Bronchial epithelial cell (primary cell): ENCODE results near the gene EHD1. TPM values are rescaled to one million over a fixed set of nuclear protein-coding genes. Genes with fewer than 3 reads are reported as not detected.

Experiments used
- DNase-seq: peaks from one replicate; pipeline ENCODE4 v3.0.0-alpha.2; 2010; ENCODE audit warnings: low read depth
- FAIRE-seq: peaks from 2 replicates; lab custom pipeline; 2011; peaks lifted over from hg19 to GRCh38; lab: Jason Lieb, UNC
- H3K27me3 ChIP-seq: 2 replicates; pipeline ENCODE4 v1.5.1; 2011; ENCODE audit warnings: low read length; ENCODE audit not compliant: control insufficient read depth, insufficient read depth
- H3K36me3 ChIP-seq: 2 replicates; pipeline ENCODE4 v1.5.1; 2011; ENCODE audit warnings: low read length; ENCODE audit not compliant: control insufficient read depth, insufficient read depth
- H3K4me3 ChIP-seq: 2 replicates; pipeline ENCODE4 v1.5.1; 2011; ENCODE audit warnings: mild to moderate bottlenecking, low read depth, low read length, control low read depth
- CTCF ChIP-seq: IDR thresholded peaks from 2 replicates; pipeline ENCODE4 v1.5.1; 2011; ENCODE audit warnings: mild to moderate bottlenecking, moderate library complexity, low read length, control low read depth, inconsistent platforms; ENCODE audit not compliant: insufficient read depth, severe bottlenecking
- total RNA-seq: library from RNA; depleted of rRNA; stranded (reverse); fragments of >200 nt; gene quantifications from 2 replicates; pipeline ENCODE4 v1.2.1, GENCODE V29; 2014

Gene EHD1
- total RNA-seq, 1 donor from 2014 or later = 32.9 TPM

- TF ChIP-seq CTCF = no peak
- Histone ChIP-seq H3K4me3 (no peak overlapping the region), H3K36me3 (peaks cover 8% of the 10 kb centered on the region), H3K27me3 (no peaks in the 10 kb centered on the region)
- FAIRE-seq (no peak), DNase-seq (no peak)
Observed at GRCh38 chr11:64923151-64923661, 44.8 kb upstream of the EHD1 start.

- TF ChIP-seq CTCF = no peak
- no peak for DNase-seq
Observed at GRCh38 chr11:64921384-64921783, 43.0 kb upstream of the EHD1 start.

GRCh38 chr11:64920124-64920523 lies 41.7 kb upstream of the EHD1 start:
- DNase-seq = no peak
- no peak for FAIRE-seq
- Histone ChIP-seq H3K27me3 (no peaks in the 10 kb centered on the region), H3K36me3 (no peaks in the 10 kb centered on the region), H3K4me3 (no peak overlapping the region)
- TF ChIP-seq CTCF = no peak

More at GRCh38 chr11:64921384-64921783, 43.0 kb upstream of the EHD1 start:
- no peaks in the 10 kb centered on the region for H3K27me3 ChIP-seq
- FAIRE-seq = no peak
- H3K4me3 ChIP-seq = no peak overlapping the region
- H3K36me3 ChIP-seq = no peaks in the 10 kb centered on the region

- Histone ChIP-seq H3K27me3 (no peaks in the 10 kb centered on the region), H3K36me3 (no peaks in the 10 kb centered on the region), H3K4me3 (no peak overlapping the region)
- DNase-seq (no peak), FAIRE-seq (no peak)
- no peak for TF ChIP-seq CTCF
Observed at GRCh38 chr11:64919627-64920026, 41.2 kb upstream of the EHD1 start.

- Histone ChIP-seq H3K27me3 (no peaks in the 10 kb centered on the region), H3K36me3 (peaks cover 14% of the 10 kb centered on the region), H3K4me3 (peak overlapping the region; percentile 29)
- TF ChIP-seq CTCF = no peak
- DNase-seq = peak; percentile 25
- FAIRE-seq = no peak
Observed at GRCh38 chr11:64918017-64918416, 39.6 kb upstream of the EHD1 start.

GRCh38 chr11:64917663-64917995 lies 39.2 kb upstream of the EHD1 start:
- DNase-seq (no peak), FAIRE-seq (no peak)
- Histone ChIP-seq H3K27me3 (no peaks in the 10 kb centered on the region), H3K4me3 (peak overlapping the region; percentile 29), H3K36me3 (peaks cover 17% of the 10 kb centered on the region)
- TF ChIP-seq CTCF = no peak
